Measurements from ENCODE around the gene CEP85. TPM values are rescaled to one million over a fixed set of nuclear protein-coding genes. Genes with fewer than 3 reads are reported as not detected.

CEP85 gene
- total and polyA plus RNA-seq, 2 of the 13 experiments (the other 11 are each of a cell fraction or from before 2014, with no cell fraction given) = 16.1 to 26.7 TPM

GRCh38 chr1:26233903-26234643 lies at the start of gene CEP85 (continued):
- 0 out of 2 replicates have a peak, but pooled peaks have one; percentile 48 for TF ChIP-seq IRF1 (CRISPR knock-in tag; IDR thresholded peaks at IDR 0.05; ENCODE audit: low read depth)
- peak; percentile 78 for TF ChIP-seq ATF7-NPFF (CRISPR knock-in tag; IDR thresholded peaks at IDR 0.05; ENCODE audit: low read depth)
- TF ChIP-seq ZNF839 (CRISPR knock-in tag; IDR thresholded peaks at IDR 0.05; ENCODE audit: borderline replicate concordance) = peak; percentile 75; the same call in 1 of the 2 replicates
- TF ChIP-seq BCL6 (CRISPR knock-in tag; IDR thresholded peaks at IDR 0.05) = 0 out of 2 replicates have a peak, but pooled peaks have one; percentile 7
- no peak for TF ChIP-seq ZNF713 (CRISPR knock-in tag; IDR thresholded peaks at IDR 0.05)
- TF ChIP-seq ZNF367 (CRISPR knock-in tag; IDR thresholded peaks at IDR 0.05; ENCODE audit: borderline replicate concordance) = no peak
- TF ChIP-seq AGO2 (optimal IDR thresholded peaks at IDR 0.05; ENCODE audit: low read depth, low read length) = peak; percentile 64
- peak; percentile 79 for TF ChIP-seq MAX (IDR thresholded peaks at IDR 0.05)
- TF ChIP-seq NFYC (CRISPR knock-in tag; IDR thresholded peaks at IDR 0.05) = peak; percentile 94
- TF ChIP-seq GATA4 (IDR thresholded peaks at IDR 0.05; ENCODE audit: borderline replicate concordance, low read depth) = peak; percentile 18; the same call in 1 of the 2 replicates
- TF ChIP-seq MXD4 (CRISPR knock-in tag; IDR thresholded peaks at IDR 0.05) = peak; percentile 59
- peak; percentile 91 for TF ChIP-seq ZFY (CRISPR knock-in tag; IDR thresholded peaks at IDR 0.05)
- TF ChIP-seq BORCS8-MEF2B (CRISPR knock-in tag; IDR thresholded peaks at IDR 0.05) = peak; percentile 82
- 0 out of 2 replicates have a peak, but pooled peaks have one; percentile 54 for TF ChIP-seq ZNF329 (CRISPR knock-in tag; IDR thresholded peaks at IDR 0.05; ENCODE audit: low read depth)
- TF ChIP-seq ZNF549 (CRISPR knock-in tag; IDR thresholded peaks at IDR 0.05) = no peak
- no peak; the same call in 1 of the 2 replicates for TF ChIP-seq NCOR1 (IDR thresholded peaks at IDR 0.05; ENCODE audit: borderline replicate concordance, low read length)
- 0 out of 2 replicates have a peak, but pooled peaks have one; percentile 54 for TF ChIP-seq ZNF333 (CRISPR knock-in tag; IDR thresholded peaks at IDR 0.05; ENCODE audit: borderline replicate concordance)

All from HepG2 (cell line).